ENCODE results near the gene FNDC3A.

DNA sequence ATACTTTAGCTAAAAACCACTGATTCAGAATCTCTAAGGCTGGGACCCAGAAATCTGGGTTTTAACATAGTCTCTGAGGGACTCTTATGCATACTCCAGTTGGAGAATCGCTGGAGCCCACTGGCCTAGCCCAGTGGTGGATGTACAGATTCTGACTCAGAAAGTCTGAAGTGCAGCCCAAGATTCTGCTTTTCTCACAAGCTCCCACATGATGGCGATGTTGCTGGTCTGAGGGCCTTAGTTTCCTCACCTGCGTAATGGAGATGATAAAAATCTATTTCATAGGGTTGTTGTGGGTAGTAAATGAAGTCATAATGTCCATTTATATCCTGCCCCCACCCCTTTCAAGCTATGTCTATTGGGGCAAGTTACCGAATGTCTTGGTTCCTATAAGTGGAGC, 264.3 kb downstream of the FNDC3A start:
- TF ChIP-seq, protein P1, sequence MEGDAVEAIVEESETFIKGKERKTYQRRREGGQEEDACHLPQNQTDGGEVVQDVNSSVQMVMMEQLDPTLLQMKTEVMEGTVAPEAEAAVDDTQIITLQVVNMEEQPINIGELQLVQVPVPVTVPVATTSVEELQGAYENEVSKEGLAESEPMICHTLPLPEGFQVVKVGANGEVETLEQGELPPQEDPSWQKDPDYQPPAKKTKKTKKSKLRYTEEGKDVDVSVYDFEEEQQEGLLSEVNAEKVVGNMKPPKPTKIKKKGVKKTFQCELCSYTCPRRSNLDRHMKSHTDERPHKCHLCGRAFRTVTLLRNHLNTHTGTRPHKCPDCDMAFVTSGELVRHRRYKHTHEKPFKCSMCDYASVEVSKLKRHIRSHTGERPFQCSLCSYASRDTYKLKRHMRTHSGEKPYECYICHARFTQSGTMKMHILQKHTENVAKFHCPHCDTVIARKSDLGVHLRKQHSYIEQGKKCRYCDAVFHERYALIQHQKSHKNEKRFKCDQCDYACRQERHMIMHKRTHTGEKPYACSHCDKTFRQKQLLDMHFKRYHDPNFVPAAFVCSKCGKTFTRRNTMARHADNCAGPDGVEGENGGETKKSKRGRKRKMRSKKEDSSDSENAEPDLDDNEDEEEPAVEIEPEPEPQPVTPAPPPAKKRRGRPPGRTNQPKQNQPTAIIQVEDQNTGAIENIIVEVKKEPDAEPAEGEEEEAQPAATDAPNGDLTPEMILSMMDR (IDR thresholded peaks at IDR 0.05; ENCODE audit: poor library complexity), result peak; percentile 40
- no peak for TF ChIP-seq EZH2 (IDR thresholded peaks at IDR 0.05; ENCODE audit: borderline replicate concordance)

All from hepatocyte (in vitro differentiated cells).